GM12891 (cell line): ENCODE results near the gene PSTPIP1.

ENCODE experiments used
- POLR2A ChIP-seq: IDR thresholded peaks from 2 replicates; pipeline ENCODE4 v1.6.1; 2011; ENCODE audit warnings: low read depth, low read length, control low read depth
- POLR2AphosphoS5 ChIP-seq: IDR thresholded peaks from 2 replicates; pipeline ENCODE4 v1.6.1; 2011; ENCODE audit warnings: low read depth, low read length, control low read depth
- TAF1 ChIP-seq: IDR thresholded peaks from 2 replicates; pipeline ENCODE4 v1.6.1; 2011; ENCODE audit warnings: low read depth, low read length, control low read depth

- TF ChIP-seq POLR2A (no peak), TAF1 (no peak), POLR2AphosphoS5 (no peak)
Measured at GRCh38 chr15:77037388-77038209, 42.7 kb downstream of the PSTPIP1 start.
